ENCODE results near the gene WASF2. TPM values are rescaled to one million over a fixed set of nuclear protein-coding genes. Genes with fewer than 3 reads are reported as not detected.

Gene WASF2
- total RNA-seq, 1 donor from 2014 or later, result 189 TPM

DNA sequence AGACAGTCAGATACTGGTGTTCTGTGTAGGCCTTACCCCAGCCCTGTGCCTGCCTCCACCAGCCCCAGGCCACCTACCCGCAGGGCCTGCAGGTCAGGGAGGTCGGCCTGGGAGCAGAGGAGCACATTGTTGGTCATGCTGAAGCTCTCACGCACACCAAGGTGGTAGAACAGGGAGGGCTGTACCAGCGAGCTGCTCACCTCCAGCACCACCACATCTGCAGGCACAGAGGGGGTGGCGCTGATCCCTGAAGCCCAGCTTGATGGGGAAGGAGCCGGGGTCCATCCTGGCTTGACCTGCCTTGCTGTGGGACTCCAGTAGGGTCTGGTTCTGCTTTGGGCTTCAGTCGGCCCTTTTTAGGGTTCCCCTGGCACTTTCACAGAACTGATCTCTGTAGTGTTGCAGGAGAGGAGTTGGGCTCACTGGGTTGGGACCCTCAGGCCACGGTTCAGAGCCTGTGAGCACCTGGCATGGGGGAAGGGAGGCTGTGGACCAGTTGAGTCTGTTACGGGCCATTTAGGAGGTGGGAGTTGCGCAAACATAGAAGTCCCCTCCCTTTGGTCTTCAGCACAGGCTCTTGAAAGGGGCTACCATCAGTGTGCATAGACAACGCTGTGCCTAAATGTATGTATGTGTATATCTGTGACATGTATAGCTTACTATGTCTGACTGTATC lies 125.1 kb downstream of the WASF2 start:
- Mint-ChIP-seq H3K27ac (ENCODE audit: unreplicated experiment) (peak overlapping the region; percentile 97), H3K4me3 (ENCODE audit: unreplicated experiment) (peak overlapping the region; percentile 87), H3K9me3 (ENCODE audit: unreplicated experiment) (no peaks in the 10 kb centered on the region), H3K36me3 (ENCODE audit: unreplicated experiment) (peaks cover 23% of the 10 kb centered on the region), H3K4me1 (ENCODE audit: unreplicated experiment) (peaks cover 30% of the 10 kb centered on the region), H3K27me3 (ENCODE audit: unreplicated experiment) (no peaks in the 10 kb centered on the region)
- DNase-seq (ENCODE audit: extremely low spot score, unreplicated experiment), result no peak
- TF ChIP-seq, protein P1, sequence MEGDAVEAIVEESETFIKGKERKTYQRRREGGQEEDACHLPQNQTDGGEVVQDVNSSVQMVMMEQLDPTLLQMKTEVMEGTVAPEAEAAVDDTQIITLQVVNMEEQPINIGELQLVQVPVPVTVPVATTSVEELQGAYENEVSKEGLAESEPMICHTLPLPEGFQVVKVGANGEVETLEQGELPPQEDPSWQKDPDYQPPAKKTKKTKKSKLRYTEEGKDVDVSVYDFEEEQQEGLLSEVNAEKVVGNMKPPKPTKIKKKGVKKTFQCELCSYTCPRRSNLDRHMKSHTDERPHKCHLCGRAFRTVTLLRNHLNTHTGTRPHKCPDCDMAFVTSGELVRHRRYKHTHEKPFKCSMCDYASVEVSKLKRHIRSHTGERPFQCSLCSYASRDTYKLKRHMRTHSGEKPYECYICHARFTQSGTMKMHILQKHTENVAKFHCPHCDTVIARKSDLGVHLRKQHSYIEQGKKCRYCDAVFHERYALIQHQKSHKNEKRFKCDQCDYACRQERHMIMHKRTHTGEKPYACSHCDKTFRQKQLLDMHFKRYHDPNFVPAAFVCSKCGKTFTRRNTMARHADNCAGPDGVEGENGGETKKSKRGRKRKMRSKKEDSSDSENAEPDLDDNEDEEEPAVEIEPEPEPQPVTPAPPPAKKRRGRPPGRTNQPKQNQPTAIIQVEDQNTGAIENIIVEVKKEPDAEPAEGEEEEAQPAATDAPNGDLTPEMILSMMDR (IDR thresholded peaks at IDR 0.05), result no peak

DNA sequence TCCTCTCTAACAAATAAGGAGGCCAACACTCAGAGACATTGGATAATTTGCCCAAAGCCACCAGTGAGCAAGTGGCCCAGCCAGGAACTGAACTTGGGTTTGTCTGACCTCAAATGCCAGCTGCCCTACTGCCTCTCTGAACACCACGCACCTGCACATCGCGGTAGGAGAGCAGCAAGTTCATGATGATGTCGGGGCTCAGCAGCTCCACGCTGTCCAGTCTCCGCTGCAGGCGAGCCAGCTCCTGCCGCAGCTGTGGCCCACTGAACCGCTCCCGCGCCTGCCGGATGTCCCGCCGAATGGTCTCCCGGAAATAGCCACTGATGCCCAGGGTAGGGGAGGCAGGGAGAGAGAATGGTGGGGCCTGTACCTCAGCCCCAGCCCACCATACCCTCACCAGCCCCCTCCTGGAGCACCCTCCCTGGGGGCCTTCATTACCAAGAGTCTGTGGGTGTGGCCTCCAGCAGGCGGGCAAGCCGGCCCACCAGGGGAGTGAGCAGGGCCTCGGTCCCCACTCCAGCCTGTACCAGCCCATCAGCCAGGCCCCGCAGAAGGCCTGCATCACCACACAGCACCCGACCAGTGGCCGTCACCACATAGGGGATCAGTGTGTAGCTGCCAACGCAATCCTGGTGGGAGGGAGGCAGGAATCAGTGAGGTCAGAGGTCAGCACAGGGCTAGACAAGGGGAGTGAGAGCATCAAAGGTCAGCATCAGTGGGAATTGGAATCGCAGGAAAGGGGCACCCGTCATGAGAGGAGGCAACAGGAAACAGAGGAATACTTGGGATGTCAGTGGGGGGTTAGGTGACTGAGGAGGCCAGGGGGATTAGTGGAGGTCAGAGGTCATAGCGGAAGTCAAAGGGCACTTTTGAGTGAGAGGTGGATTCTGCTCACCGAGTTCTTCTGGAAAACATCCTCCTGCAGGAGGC lies 125.9 kb downstream of the WASF2 start:
- no peak for DNase-seq (ENCODE audit: extremely low spot score, unreplicated experiment)
- H3K27ac Mint-ChIP-seq (ENCODE audit: unreplicated experiment), result no peak overlapping the region
- peaks cover 30% of the 10 kb centered on the region for H3K4me1 Mint-ChIP-seq (ENCODE audit: unreplicated experiment)
- H3K27me3 Mint-ChIP-seq (ENCODE audit: unreplicated experiment), result no peaks in the 10 kb centered on the region
- H3K9me3 Mint-ChIP-seq (ENCODE audit: unreplicated experiment), result no peaks in the 10 kb centered on the region
- H3K36me3 Mint-ChIP-seq (ENCODE audit: unreplicated experiment), result peaks cover 29% of the 10 kb centered on the region
- TF ChIP-seq, protein P1 (IDR thresholded peaks at IDR 0.05), result no peak
- no peak overlapping the region for H3K4me3 Mint-ChIP-seq (ENCODE audit: unreplicated experiment)

DNA sequence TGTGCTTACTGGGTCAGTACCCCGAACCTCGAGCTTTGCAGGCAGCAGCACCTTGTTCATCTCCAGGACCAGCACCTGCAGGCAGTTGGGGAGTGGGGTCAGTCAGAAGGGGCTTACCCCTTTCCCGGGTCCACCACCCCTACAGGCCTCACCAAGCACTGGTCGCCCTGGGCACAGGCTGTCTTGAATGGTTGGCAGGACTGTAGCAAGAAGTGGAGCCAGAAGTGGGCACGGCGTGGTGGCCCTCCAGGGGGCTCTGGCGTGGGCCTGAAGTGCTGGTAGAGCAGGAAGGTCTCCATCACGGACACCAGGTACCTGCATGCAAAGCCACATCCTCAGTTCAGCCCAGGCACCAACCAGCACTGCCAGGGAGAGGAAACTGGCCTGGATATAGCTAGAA lies 128.4 kb downstream of the WASF2 start:
- Mint-ChIP-seq H3K36me3 (ENCODE audit: unreplicated experiment) (peaks cover 33% of the 10 kb centered on the region), H3K4me3 (ENCODE audit: unreplicated experiment) (no peak overlapping the region), H3K9me3 (ENCODE audit: unreplicated experiment) (no peaks in the 10 kb centered on the region), H3K27me3 (ENCODE audit: unreplicated experiment) (no peaks in the 10 kb centered on the region), H3K4me1 (ENCODE audit: unreplicated experiment) (peaks cover 20% of the 10 kb centered on the region), H3K27ac (ENCODE audit: unreplicated experiment) (no peak overlapping the region)
- TF ChIP-seq, protein P1 (IDR thresholded peaks at IDR 0.05), result no peak
- no peak for DNase-seq (ENCODE audit: extremely low spot score, unreplicated experiment)

DNA sequence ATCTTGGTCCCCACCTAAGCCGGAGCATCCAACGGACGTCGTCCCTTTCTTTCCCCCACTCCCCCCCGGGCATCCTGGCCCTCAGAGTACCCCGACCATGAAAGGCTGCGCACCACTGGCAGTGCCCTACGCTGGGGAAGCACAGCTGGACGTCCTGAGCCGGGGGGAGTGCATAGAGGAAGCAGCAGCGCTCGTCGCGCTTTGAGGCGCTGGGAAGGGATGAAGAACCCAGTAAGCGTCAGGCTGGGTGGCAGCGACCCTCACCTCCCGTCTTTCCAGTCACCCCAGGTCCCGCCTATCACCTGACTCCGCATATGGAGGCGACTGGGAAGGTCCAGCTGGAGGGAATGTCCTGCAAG lies 128.9 kb downstream of the WASF2 start:
- peaks cover 20% of the 10 kb centered on the region for H3K4me1 Mint-ChIP-seq (ENCODE audit: unreplicated experiment)
- H3K36me3 Mint-ChIP-seq (ENCODE audit: unreplicated experiment), result peaks cover 33% of the 10 kb centered on the region
- no peaks in the 10 kb centered on the region for H3K9me3 Mint-ChIP-seq (ENCODE audit: unreplicated experiment)
- DNase-seq (ENCODE audit: extremely low spot score, unreplicated experiment), result no peak
- no peaks in the 10 kb centered on the region for H3K27me3 Mint-ChIP-seq (ENCODE audit: unreplicated experiment)
- no peak overlapping the region for H3K27ac Mint-ChIP-seq (ENCODE audit: unreplicated experiment)
- H3K4me3 Mint-ChIP-seq (ENCODE audit: unreplicated experiment), result no peak overlapping the region
- TF ChIP-seq, protein P1 (IDR thresholded peaks at IDR 0.05), result no peak

Measured in osteocyte (in vitro differentiated cells).